Osteocyte (in vitro differentiated cells): ENCODE data around the gene IQSEC1. TPM values are rescaled to one million over a fixed set of nuclear protein-coding genes. Genes with fewer than 3 reads are reported as not detected.

ENCODE experiments used
- DNase-seq: peaks from one replicate; pipeline ENCODE4 v3.0.0; 2021; ENCODE audit warnings: mixed read lengths; ENCODE audit not compliant: unreplicated experiment; ENCODE audit errors: extremely low spot score
- H3K27ac Mint-ChIP-seq: one replicate; pipeline ENCODE4 v1.8.0; 2021; ENCODE audit warnings: mild to moderate bottlenecking, mixed read lengths; ENCODE audit not compliant: unreplicated experiment
- H3K27me3 Mint-ChIP-seq: one replicate; pipeline ENCODE4 v1.8.0; 2021; ENCODE audit warnings: mixed read lengths; ENCODE audit not compliant: unreplicated experiment
- H3K36me3 Mint-ChIP-seq: one replicate; pipeline ENCODE4 v1.8.0; 2021; ENCODE audit warnings: mixed read lengths; ENCODE audit not compliant: unreplicated experiment
- H3K4me1 Mint-ChIP-seq: one replicate; pipeline ENCODE4 v1.8.0; 2021; ENCODE audit warnings: mixed read lengths; ENCODE audit not compliant: unreplicated experiment
- H3K4me3 Mint-ChIP-seq: one replicate; pipeline ENCODE4 v1.8.0; 2021; ENCODE audit warnings: mild to moderate bottlenecking, moderate library complexity, mixed read lengths; ENCODE audit not compliant: unreplicated experiment
- H3K9me3 Mint-ChIP-seq: one replicate; pipeline ENCODE4 v1.8.0; 2021; ENCODE audit warnings: mixed read lengths; ENCODE audit not compliant: unreplicated experiment
- total RNA-seq: library from RNA; stranded (reverse); gene quantifications from 2 replicates; pipeline ENCODE4 v1.2.1, GENCODE V29; 2021
- TF ChIP-seq, protein P1 (sequence below): fragments of 200-600 bp; sonication (generic); IDR thresholded peaks from 2 replicates; pipeline ENCODE4 v1.5.0; 2021; ENCODE audit warnings: antibody characterized with exemption, mild to moderate bottlenecking, moderate library complexity

Gene IQSEC1
- total RNA-seq, 1 donor from 2014 or later: 37.9 TPM

GRCh38 chr3:13111173-13111872, 38.1 kb upstream of the IQSEC1 start:
- H3K9me3 Mint-ChIP-seq: no peaks in the 10 kb centered on the region
- no peaks in the 10 kb centered on the region for H3K36me3 Mint-ChIP-seq
- peaks cover 28% of the 10 kb centered on the region for H3K27me3 Mint-ChIP-seq
- no peak overlapping the region for H3K27ac Mint-ChIP-seq
- no peak for DNase-seq
- TF ChIP-seq, protein P1, sequence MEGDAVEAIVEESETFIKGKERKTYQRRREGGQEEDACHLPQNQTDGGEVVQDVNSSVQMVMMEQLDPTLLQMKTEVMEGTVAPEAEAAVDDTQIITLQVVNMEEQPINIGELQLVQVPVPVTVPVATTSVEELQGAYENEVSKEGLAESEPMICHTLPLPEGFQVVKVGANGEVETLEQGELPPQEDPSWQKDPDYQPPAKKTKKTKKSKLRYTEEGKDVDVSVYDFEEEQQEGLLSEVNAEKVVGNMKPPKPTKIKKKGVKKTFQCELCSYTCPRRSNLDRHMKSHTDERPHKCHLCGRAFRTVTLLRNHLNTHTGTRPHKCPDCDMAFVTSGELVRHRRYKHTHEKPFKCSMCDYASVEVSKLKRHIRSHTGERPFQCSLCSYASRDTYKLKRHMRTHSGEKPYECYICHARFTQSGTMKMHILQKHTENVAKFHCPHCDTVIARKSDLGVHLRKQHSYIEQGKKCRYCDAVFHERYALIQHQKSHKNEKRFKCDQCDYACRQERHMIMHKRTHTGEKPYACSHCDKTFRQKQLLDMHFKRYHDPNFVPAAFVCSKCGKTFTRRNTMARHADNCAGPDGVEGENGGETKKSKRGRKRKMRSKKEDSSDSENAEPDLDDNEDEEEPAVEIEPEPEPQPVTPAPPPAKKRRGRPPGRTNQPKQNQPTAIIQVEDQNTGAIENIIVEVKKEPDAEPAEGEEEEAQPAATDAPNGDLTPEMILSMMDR: no peak
- H3K4me3 Mint-ChIP-seq: no peak overlapping the region
- H3K4me1 Mint-ChIP-seq: peaks cover 3% of the 10 kb centered on the region

DNA sequence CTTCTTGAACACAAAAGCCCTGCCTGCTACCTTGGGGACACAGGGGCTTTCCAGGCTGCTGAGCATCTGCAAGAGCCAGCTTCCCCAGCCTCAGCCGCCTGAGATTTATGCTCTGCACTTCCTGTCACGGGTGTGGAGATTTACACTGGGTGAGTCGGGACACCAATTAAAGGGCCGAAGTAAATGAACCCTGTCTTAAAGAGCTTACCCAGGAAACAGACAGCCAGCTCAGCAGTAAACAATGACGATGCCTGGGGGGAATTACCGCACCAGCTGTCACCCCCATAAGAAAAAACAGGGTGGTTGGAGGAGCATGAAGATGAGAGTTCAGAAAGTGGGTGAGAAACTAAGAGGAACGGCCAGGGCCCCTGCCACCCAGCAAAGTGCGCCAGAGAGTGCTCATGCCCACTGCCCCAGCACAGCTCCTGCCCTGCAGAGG, 37.5 kb upstream of the IQSEC1 start:
- no peak for DNase-seq
- TF ChIP-seq, protein P1: no peak
- H3K36me3 Mint-ChIP-seq: no peaks in the 10 kb centered on the region
- H3K4me1 Mint-ChIP-seq: peaks cover 3% of the 10 kb centered on the region
- no peak overlapping the region for H3K27ac Mint-ChIP-seq
- H3K27me3 Mint-ChIP-seq: peaks cover 21% of the 10 kb centered on the region
- no peaks in the 10 kb centered on the region for H3K9me3 Mint-ChIP-seq
- no peak overlapping the region for H3K4me3 Mint-ChIP-seq

DNA sequence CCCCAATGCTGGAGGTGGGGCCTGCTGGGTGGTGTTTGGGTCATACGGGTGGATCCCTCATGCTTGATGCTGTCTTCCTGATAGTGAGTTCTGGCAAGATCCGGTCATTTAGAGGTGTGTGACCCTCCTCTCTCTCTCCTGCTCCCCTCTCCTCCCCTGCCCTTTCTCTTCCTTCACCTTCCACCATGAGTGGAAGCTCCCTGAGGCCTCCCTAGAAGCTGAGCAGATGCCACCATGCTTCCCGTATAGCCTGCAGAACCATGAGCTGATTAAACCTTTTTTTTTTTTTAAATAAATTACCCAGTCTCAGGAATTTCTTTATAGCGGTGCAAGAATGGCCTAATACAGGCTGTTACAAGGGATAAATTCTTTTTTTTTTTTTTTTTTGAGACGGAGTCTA, 36.3 kb upstream of the IQSEC1 start:
- H3K36me3 Mint-ChIP-seq: no peaks in the 10 kb centered on the region
- H3K27ac Mint-ChIP-seq: no peak overlapping the region
- H3K9me3 Mint-ChIP-seq: no peaks in the 10 kb centered on the region
- DNase-seq: no peak
- H3K27me3 Mint-ChIP-seq: peaks cover 14% of the 10 kb centered on the region
- H3K4me1 Mint-ChIP-seq: peaks cover 3% of the 10 kb centered on the region
- TF ChIP-seq, protein P1: no peak
- no peak overlapping the region for H3K4me3 Mint-ChIP-seq

DNA sequence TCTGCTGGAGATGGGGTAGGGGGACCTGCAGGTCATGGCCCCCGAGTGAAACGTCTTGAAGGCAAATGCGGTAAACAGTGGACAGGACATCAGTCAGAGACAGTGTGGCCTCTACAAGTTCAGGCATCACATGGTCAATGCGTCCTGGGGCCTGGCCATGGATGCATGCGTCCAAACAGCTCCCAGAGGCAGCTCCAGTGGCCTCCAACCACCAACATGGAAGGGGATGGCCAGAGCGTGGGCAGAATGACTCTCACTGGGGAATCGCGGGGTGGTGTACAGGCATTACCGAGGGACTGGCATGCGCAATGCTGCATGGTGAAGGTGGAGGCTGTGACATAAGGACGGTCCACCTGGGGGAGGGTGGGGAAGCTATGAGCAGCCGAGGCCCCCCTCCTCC, 35.6 kb upstream of the IQSEC1 start:
- H3K27ac Mint-ChIP-seq: no peak overlapping the region
- H3K27me3 Mint-ChIP-seq: peaks cover 17% of the 10 kb centered on the region
- no peak overlapping the region for H3K4me3 Mint-ChIP-seq
- H3K4me1 Mint-ChIP-seq: peaks cover 3% of the 10 kb centered on the region
- no peaks in the 10 kb centered on the region for H3K36me3 Mint-ChIP-seq
- no peak for DNase-seq
- no peaks in the 10 kb centered on the region for H3K9me3 Mint-ChIP-seq
- TF ChIP-seq, protein P1: no peak

DNA sequence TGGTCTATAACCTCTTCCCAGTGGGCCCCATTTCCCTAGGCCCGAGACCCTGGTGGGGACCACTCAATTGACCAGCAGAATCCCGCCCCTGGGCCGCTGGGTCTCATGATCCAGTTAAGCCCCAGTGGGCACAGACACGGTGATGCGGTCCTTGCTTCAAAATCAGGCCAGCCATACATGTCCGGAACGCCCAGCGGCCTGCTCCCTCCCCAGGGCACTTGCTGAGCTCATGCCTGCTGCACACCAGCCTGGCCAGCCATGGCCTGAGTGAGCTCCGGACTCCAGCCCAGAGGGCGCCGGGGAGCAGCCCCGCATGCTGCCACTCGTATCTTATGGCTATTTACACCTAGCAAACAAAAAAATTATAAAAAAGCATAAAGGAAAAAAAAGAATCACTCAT, 34.4 kb upstream of the IQSEC1 start:
- H3K27me3 Mint-ChIP-seq: peaks cover 16% of the 10 kb centered on the region

More for the DNA sequence above, 34.4 kb upstream of the IQSEC1 start:
- H3K4me1 Mint-ChIP-seq: peaks cover 3% of the 10 kb centered on the region
- H3K4me3 Mint-ChIP-seq: no peak overlapping the region
- H3K9me3 Mint-ChIP-seq: no peaks in the 10 kb centered on the region
- no peak for DNase-seq
- no peaks in the 10 kb centered on the region for H3K36me3 Mint-ChIP-seq
- no peak overlapping the region for H3K27ac Mint-ChIP-seq
- TF ChIP-seq, protein P1: no peak
